AG10803 (cell line): ENCODE results near the gene OAS1.

Experiments used
- DNase-seq: peaks from one replicate; pipeline ENCODE4 v3.0.0; 2010; ENCODE audit warnings: low read depth
- H3K4me3 ChIP-seq: 2 replicates; pipeline ENCODE4 v1.5.1; 2011; ENCODE audit warnings: mild to moderate bottlenecking, low read length, control low read depth
- TF ChIP-seq, protein P1 (sequence below): conservative IDR thresholded peaks from 2 replicates; pipeline ENCODE4 v1.5.1; 2011; ENCODE audit warnings: mild to moderate bottlenecking, low read length, control low read depth, inconsistent platforms

OAS1 gene

DNA sequence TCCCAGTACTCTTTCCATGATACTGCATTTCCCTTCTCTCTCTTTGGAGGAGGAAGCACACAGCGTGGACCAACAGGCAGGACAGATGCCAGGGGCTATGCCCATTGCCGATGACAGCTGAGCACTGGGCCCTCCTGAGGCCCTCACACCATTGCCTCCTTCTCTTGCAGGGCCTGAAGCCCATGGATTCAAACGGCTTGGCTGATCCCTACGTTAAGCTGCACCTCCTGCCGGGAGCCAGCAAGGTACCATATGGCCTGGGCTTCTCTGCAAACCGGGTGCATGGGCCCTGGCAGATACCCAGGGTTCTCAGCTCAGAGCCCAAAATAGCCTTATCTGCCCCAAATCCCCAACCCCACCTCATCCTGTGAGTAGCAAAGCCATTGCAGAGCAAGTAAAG lies 25.2 kb upstream of the OAS1 start:
- TF ChIP-seq, protein P1, sequence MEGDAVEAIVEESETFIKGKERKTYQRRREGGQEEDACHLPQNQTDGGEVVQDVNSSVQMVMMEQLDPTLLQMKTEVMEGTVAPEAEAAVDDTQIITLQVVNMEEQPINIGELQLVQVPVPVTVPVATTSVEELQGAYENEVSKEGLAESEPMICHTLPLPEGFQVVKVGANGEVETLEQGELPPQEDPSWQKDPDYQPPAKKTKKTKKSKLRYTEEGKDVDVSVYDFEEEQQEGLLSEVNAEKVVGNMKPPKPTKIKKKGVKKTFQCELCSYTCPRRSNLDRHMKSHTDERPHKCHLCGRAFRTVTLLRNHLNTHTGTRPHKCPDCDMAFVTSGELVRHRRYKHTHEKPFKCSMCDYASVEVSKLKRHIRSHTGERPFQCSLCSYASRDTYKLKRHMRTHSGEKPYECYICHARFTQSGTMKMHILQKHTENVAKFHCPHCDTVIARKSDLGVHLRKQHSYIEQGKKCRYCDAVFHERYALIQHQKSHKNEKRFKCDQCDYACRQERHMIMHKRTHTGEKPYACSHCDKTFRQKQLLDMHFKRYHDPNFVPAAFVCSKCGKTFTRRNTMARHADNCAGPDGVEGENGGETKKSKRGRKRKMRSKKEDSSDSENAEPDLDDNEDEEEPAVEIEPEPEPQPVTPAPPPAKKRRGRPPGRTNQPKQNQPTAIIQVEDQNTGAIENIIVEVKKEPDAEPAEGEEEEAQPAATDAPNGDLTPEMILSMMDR: no peak
- H3K4me3 ChIP-seq: no peak overlapping the region
- no peak for DNase-seq

DNA sequence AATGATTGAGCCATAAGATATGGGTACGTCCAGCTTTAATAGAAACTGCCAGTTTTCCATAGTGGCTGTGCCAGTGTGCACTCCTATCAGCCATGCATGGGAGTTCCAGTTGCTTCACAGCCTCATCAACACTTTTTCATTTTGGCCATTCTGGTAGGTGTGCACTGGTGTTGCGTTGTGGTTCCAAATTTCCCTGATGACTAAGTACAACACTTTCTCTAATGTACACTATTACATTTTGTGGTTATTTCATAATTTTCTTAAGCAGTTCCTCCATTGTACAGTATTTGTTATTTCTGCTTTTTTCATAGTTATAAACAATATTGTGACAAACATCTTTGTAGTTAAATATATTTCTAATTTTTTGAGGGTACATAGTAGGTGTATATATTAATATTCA lies 21.5 kb upstream of the OAS1 start:
- H3K4me3 ChIP-seq: no peak overlapping the region
- DNase-seq: no peak
- TF ChIP-seq, protein P1: no peak

DNA sequence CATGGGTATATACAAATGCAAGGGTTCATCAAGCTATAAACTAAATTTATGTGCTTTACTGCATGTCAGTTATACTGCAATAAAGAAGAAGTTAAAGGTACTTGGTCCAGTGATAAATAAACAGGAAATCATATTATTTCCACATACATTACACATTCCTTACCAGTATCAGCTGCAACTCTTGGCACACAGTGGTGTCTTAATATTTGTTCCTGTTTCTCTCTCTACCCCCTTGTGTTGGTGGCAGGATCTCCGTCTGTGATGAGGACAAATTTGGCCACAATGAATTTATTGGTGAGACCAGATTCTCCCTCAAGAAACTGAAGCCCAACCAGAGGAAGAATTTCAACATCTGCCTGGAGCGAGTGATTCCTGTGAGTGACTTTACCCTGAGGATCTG lies 19.2 kb upstream of the OAS1 start:
- no peak for DNase-seq
- TF ChIP-seq, protein P1: no peak
- H3K4me3 ChIP-seq: no peak overlapping the region

DNA sequence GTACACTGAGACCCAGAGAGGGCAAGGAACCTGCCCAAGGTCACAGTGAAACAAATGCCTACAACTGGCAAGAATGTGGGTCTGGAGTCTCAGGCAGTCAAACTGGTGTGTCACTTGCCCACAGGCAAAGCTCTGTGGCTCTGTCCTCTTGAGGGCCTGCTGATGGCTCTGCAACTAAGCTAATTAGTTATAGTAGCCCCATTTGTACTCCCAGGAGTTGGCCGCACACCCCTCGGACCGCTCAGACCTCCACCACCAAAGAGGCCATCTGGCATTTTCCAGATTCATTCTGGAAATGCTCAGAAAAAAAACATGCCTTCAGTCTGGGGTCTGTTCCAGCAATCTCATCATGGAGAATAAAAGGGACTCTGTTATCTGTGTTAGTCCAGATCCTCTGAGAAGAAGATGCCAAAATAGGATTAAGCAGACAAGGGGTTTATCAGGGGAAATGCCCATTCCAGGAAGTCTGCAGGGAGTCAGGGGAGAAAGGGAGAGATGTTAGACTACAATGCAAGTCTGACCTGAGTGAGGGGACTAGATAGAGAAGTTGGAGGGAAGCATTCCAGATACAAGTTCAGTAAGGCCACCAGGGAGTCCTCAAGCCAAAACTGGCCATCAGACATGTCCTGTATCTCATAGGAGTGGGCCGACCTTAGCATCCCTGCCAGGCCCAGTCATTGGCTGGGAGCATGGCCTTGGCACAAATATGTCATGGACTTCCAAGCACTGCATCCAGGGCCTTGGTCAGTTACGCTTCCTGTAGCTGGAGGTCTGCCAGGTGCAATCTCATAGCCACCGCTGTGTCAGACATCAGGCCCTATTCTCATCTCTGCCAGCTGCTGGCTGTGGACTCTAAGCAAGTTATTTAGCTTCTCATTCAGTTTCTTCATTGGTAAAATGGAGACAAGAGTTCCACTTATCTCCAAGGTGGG lies 15.4 kb upstream of the OAS1 start:
- H3K4me3 ChIP-seq: no peak overlapping the region
- TF ChIP-seq, protein P1: no peak
- no peak for DNase-seq

DNA sequence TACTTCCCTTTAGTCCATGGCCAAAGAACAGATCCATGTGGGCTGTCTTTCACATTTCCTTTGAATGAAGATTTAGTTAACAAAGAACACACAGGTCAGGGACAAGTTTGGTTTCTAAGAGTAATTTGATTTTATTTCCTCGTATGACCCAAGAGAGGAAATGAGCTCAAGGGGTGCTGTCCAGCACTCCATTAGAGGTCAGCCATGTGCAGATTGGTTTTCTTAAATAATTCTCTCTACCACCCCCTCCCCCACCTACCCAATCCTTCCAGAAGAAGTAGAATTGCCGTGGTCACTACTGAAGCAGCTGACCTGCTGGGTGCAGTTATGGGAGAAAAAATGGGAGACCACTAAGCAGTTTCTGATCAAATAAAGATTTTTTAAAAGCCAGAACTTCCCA lies 13.9 kb upstream of the OAS1 start:
- no peak for DNase-seq
- TF ChIP-seq, protein P1: no peak
- H3K4me3 ChIP-seq: no peak overlapping the region

DNA sequence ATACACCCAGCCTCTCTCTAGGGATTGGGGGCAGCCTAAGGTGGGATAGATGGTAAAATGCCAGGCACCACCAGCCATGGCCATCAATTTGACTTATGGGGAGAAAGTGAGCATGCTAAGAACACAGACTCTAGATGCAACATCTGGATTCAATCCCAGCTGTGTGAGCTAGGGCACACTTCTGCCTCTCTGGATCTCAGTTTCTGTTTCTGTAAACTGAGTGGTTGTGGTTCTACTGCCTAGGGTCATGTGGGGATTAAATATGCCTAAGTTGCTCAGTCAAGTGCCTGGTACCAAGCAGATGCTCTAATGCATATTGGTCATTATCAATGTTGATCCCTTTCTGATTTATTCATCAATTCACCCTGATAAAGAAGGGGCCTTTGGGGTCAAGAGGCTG lies 12.6 kb upstream of the OAS1 start:
- TF ChIP-seq, protein P1: no peak
- H3K4me3 ChIP-seq: no peak overlapping the region
- no peak for DNase-seq

DNA sequence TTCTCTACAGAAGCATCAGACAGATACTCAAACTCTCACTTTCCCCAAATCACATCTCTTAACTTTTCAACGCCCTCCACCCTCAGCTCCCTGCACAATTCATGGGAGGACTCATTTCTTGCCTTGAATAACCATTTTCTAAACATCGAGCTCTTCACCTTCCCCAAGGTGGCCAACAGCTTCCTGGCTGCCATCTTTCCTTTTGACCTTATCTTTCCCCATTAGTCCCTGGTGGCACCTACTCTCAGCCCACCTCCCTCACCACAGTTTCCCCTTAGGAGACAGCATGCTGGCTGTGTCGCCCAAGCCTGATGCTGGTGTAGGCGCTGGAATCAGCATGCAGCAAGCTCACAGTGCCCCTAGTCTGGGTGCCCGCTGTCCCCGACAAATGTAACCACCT lies 8.4 kb upstream of the OAS1 start:
- TF ChIP-seq, protein P1: no peak
- H3K4me3 ChIP-seq: no peak overlapping the region
- no peak for DNase-seq
